Uterus (tissue), 2 donors: Measurements from ENCODE around the gene CAB39.

Experiments used
- CTCF ChIP-seq, 4 experiments: fragments of 200-600 bp in 2 of 4; fragments of 450-650 bp in 2 of 4; sonication (generic) in 2 of 4; IDR thresholded peaks; one replicate each; pipeline ENCODE4 v1.5.1; 2016 to 2019; ENCODE audit warnings: antibody characterized with exemption in 4 of 4, mild to moderate bottlenecking in 2 of 4, moderate library complexity in 1 of 4
- POLR2A ChIP-seq, 2 donors: fragments of 450-650 bp; IDR thresholded peaks; one replicate each; pipeline ENCODE4 v1.6.1; 2016; ENCODE audit warnings: antibody characterized with exemption in 2 of 2, mild to moderate bottlenecking in 1 of 2, moderate library complexity in 1 of 2

- no peak for TF ChIP-seq POLR2A (IDR thresholded peaks at IDR 0.05)
- no peak for TF ChIP-seq CTCF (IDR thresholded peaks at IDR 0.05)
Measured at GRCh38 chr2:230758566-230759480, 46.2 kb downstream of the CAB39 start.
